SK-N-SH treated with all-trans-retinoic acid at 6 μM for 48 hours (cell line): Measurements from ENCODE around the gene ADAM22.

Source experiments
- ATAC-seq: fragments of 200-7000 bp; cut with Tn5 transposase; 3 replicates; pipeline ENCODE4 v1.9.1; 2020; ENCODE audit warnings: mild to moderate bottlenecking, moderate library complexity
- ARNTL ChIP-seq: fragments of 450-650 bp; formaldehyde crosslinking; IDR thresholded peaks from 2 replicates; pipeline ENCODE4 v1.5.0; 2020; ENCODE audit warnings: low read depth, mild to moderate bottlenecking, moderate library complexity, borderline replicate concordance
- BACH2 ChIP-seq: fragments of 250-450 bp; sonication (Bioruptor Pico); IDR thresholded peaks from 2 replicates; pipeline ENCODE4 v1.9.0; 2021; ENCODE audit warnings: mild to moderate bottlenecking, borderline replicate concordance
- CSDC2 ChIP-seq: fragments of 250-450 bp; sonication (Bioruptor Pico); IDR thresholded peaks from 2 replicates; pipeline ENCODE4 v1.5.0; 2020; ENCODE audit warnings: mild to moderate bottlenecking, moderate library complexity
- CSRNP3 ChIP-seq: fragments of 250-450 bp; sonication (Bioruptor Pico); IDR thresholded peaks from 2 replicates; pipeline ENCODE4 v1.5.1; 2021; ENCODE audit warnings: mild to moderate bottlenecking, moderate library complexity
- ESRRG ChIP-seq: fragments of 250-450 bp; sonication (Bioruptor Pico); IDR thresholded peaks from 2 replicates; pipeline ENCODE4 v1.6.1; 2021; ENCODE audit warnings: mild to moderate bottlenecking
- ISL1 ChIP-seq: fragments of 250-450 bp; sonication (Bioruptor Pico); IDR thresholded peaks from 2 replicates; pipeline ENCODE4 v2.1.2; 2022; ENCODE audit warnings: mild to moderate bottlenecking, moderate library complexity
- OSR1 ChIP-seq: fragments of 250-450 bp; sonication (Bioruptor Pico); IDR thresholded peaks from 2 replicates; pipeline ENCODE4 v1.8.0; 2022; ENCODE audit warnings: moderate library complexity, mild to moderate bottlenecking, inconsistent platforms
- PATZ1 ChIP-seq: fragments of 250-450 bp; sonication (Bioruptor Pico); IDR thresholded peaks from 2 replicates; pipeline ENCODE4 v1.8.0; 2020; ENCODE audit warnings: mild to moderate bottlenecking, moderate library complexity, borderline replicate concordance
- PPARA ChIP-seq: fragments of 250-450 bp; sonication (Bioruptor Pico); IDR thresholded peaks from 2 replicates; pipeline ENCODE4 v1.5.0; 2020; ENCODE audit warnings: mild to moderate bottlenecking, borderline replicate concordance
- RARB ChIP-seq: fragments of 250-450 bp; sonication (Bioruptor Pico); IDR thresholded peaks from 2 replicates; pipeline ENCODE4 v1.8.0; 2021; ENCODE audit warnings: mild to moderate bottlenecking, moderate library complexity
- SNAI2 ChIP-seq: fragments of 250-450 bp; sonication (Bioruptor Pico); IDR thresholded peaks from 2 replicates; pipeline ENCODE4 v1.5.0; 2020; ENCODE audit warnings: mild to moderate bottlenecking, moderate library complexity
- TCF4 ChIP-seq: fragments of 250-450 bp; sonication (Bioruptor Pico); IDR thresholded peaks from 2 replicates; pipeline ENCODE4 v1.8.0; 2021; ENCODE audit warnings: mild to moderate bottlenecking, moderate library complexity, borderline replicate concordance
- TSHZ2 ChIP-seq: fragments of 250-450 bp; sonication (Bioruptor Pico); IDR thresholded peaks from 2 replicates; pipeline ENCODE4 v1.5.0; 2020; ENCODE audit warnings: mild to moderate bottlenecking, moderate library complexity
- ZC3H10 ChIP-seq: fragments of 250-450 bp; sonication (Bioruptor Pico); IDR thresholded peaks from 2 replicates; pipeline ENCODE4 v1.5.1; 2021; ENCODE audit warnings: mild to moderate bottlenecking, moderate library complexity
- ZFP30 ChIP-seq: fragments of 450-650 bp; formaldehyde crosslinking; IDR thresholded peaks from 2 replicates; pipeline ENCODE4 v1.5.0; 2022; ENCODE audit warnings: mild to moderate bottlenecking, moderate library complexity
- ZNF565 ChIP-seq: fragments of 450-650 bp; formaldehyde crosslinking; conservative IDR thresholded peaks from 2 replicates; pipeline ENCODE4 v1.5.0; 2020; ENCODE audit warnings: low read depth, mild to moderate bottlenecking, moderate library complexity
- ZNF70 ChIP-seq: fragments of 450-650 bp; formaldehyde crosslinking; IDR thresholded peaks from 2 replicates; pipeline ENCODE4 v1.5.0; 2020; ENCODE audit warnings: mild to moderate bottlenecking, moderate library complexity
- ZNF8 ChIP-seq: fragments of 450-650 bp; formaldehyde crosslinking; IDR thresholded peaks from 2 replicates; pipeline ENCODE4 v1.5.0; 2020; ENCODE audit warnings: mild to moderate bottlenecking, moderate library complexity

The ADAM22 gene

GRCh38 chr7:88075216-88075615 is 141.2 kb downstream of the ADAM22 start (continued):
- no peak for TF ChIP-seq PATZ1 (CRISPR knock-in tag)
- TF ChIP-seq, all 23 proteins: peak for 0

GRCh38 chr7:88083883-88084282 is 149.8 kb downstream of the ADAM22 start:
- no peak for TF ChIP-seq RARB (CRISPR knock-in tag)
- TF ChIP-seq ISL1 (CRISPR knock-in tag): peak; percentile 47; the same call in 1 of the 2 replicates
- 0 out of 2 replicates have a peak, but pooled peaks have one; percentile 31 for TF ChIP-seq TCF4
- TF ChIP-seq, all 23 proteins: peak for 2
- ATAC-seq: no peak; the same call in 2 of the 3 replicates

- no peak for ATAC-seq
- TF ChIP-seq CSDC2 (no peak), ESRRG (CRISPR knock-in tag) (no peak), CSRNP3 (no peak), ZNF565 (CRISPR knock-in tag) (no peak), PPARA (no peak), TSHZ2 (CRISPR knock-in tag) (no peak), ARNTL (no peak)
Measured at GRCh38 chr7:88089561-88089960, 155.5 kb downstream of the ADAM22 start.

GRCh38 chr7:88090240-88090639 is 156.2 kb downstream of the ADAM22 start:
- ATAC-seq: no peak

GRCh38 chr7:88090671-88091070 is 156.6 kb downstream of the ADAM22 start:
- ATAC-seq: no peak
- no peak for TF ChIP-seq ZFP30
- 0 out of 2 replicates have a peak, but pooled peaks have one; percentile 11 for TF ChIP-seq ISL1 (CRISPR knock-in tag)

More at GRCh38 chr7:88090240-88090639, 156.2 kb downstream of the ADAM22 start:
- TF ChIP-seq ZNF70 (CRISPR knock-in tag) (no peak), TSHZ2 (CRISPR knock-in tag) (no peak), TCF4 (no peak), ZC3H10 (CRISPR knock-in tag) (no peak), CSDC2 (no peak), ISL1 (CRISPR knock-in tag) (no peak), BACH2 (no peak), SNAI2 (CRISPR knock-in tag) (no peak), OSR1 (CRISPR knock-in tag) (no peak), ZNF8 (no peak)
